ENCODE data around the gene UCMA.
"Not testable (repeated sequence)": the region's sequence is repeated elsewhere in the genome, so short reads cannot be mapped to it uniquely, and the experiment has no call there.

The UCMA gene

GRCh38 chr10:13234172-13234571, at the start of gene UCMA:
Gene UCMA, minus strand, starts transcription at chr10:13234374. Its CDS starts 116 bp downstream, at chr10:13234258.
- DNase-seq, result no peak

GRCh38 chr10:13282348-13282747, 48.2 kb upstream of the UCMA start:
- not testable (repeated sequence) for DNase-seq

- DNase-seq, result no peak
Observed at GRCh38 chr10:13276749-13277365, 42.7 kb upstream of the UCMA start.

- not testable (repeated sequence) for DNase-seq
Observed at GRCh38 chr10:13276146-13276545, 42.0 kb upstream of the UCMA start.

GRCh38 chr10:13272164-13272571, 38.0 kb upstream of the UCMA start:
- DNase-seq, result no peak

GRCh38 chr10:13271552-13272163, 37.5 kb upstream of the UCMA start:
- peak; percentile 35 for DNase-seq

- DNase-seq, result no peak
Observed at GRCh38 chr10:13270877-13271551, 36.8 kb upstream of the UCMA start.

GRCh38 chr10:13268841-13269240, 34.7 kb upstream of the UCMA start:
- DNase-seq, result no peak

GRCh38 chr10:13268310-13268709, 34.1 kb upstream of the UCMA start:
- DNase-seq, result no peak

- no peak for DNase-seq
Observed at GRCh38 chr10:13263591-13263990, 29.4 kb upstream of the UCMA start.

GRCh38 chr10:13262433-13262832, 28.3 kb upstream of the UCMA start:
- DNase-seq, result no peak

GRCh38 chr10:13257621-13258140, 23.5 kb upstream of the UCMA start:
- no peak for DNase-seq

GRCh38 chr10:13256627-13257026, 22.5 kb upstream of the UCMA start:
- DNase-seq, result no peak

GRCh38 chr10:13253726-13254125, 19.6 kb upstream of the UCMA start:
- DNase-seq, result no peak

GRCh38 chr10:13247784-13248183, 13.6 kb upstream of the UCMA start:
- no peak for DNase-seq

- DNase-seq, result no peak
Observed at GRCh38 chr10:13247246-13247645, 13.1 kb upstream of the UCMA start.

- not testable (repeated sequence) for DNase-seq
Observed at GRCh38 chr10:13242260-13242659, 8.1 kb upstream of the UCMA start.

- no peak for DNase-seq
Observed at GRCh38 chr10:13241613-13242012, 7.4 kb upstream of the UCMA start.

- DNase-seq, result no peak
Observed at GRCh38 chr10:13239923-13240322, 5.7 kb upstream of the UCMA start.

GRCh38 chr10:13238271-13239077, 4.3 kb upstream of the UCMA start:
- no peak for DNase-seq

- no peak for DNase-seq
Observed at GRCh38 chr10:13236638-13237037, 2.5 kb upstream of the UCMA start.

GRCh38 chr10:13234736-13235135, 562 bp upstream of the UCMA start:
- not testable (repeated sequence) for DNase-seq

- no peak for DNase-seq
Observed at GRCh38 chr10:13233358-13233757, 816 bp downstream of the UCMA start.

Measured in activated naive CD4-positive, alpha-beta T cell treated with anti-CD3 and anti-CD28 coated beads, Interleukin-2, amount 50 U/mL, for 16 hours (primary cell).